Spleen (tissue), 7 donors: ENCODE data around the gene BABAM2.

ENCODE experiments used
- POLR2A ChIP-seq, 3 donors: fragments of 450-650 bp; IDR thresholded peaks; one replicate each; pipeline ENCODE4 v1.5.1; 2017; ENCODE audit warnings: antibody characterized with exemption in 3 of 3, mild to moderate bottlenecking in 1 of 3
- POLR2AphosphoS5 ChIP-seq, 3 donors: sonication (generic); formaldehyde crosslinking; IDR thresholded peaks; one replicate each; pipeline ENCODE4 v1.5.1; 2017; ENCODE audit warnings: antibody characterized with exemption in 3 of 3
- TF ChIP-seq, protein P1 (sequence below), 11 experiments: fragments of 200-600 bp in 7 of 11; fragments of 450-650 bp in 4 of 11; sonication (generic) in 4 of 11; IDR thresholded peaks in 8 of 11; conservative IDR thresholded peaks in 3 of 11; 1 replicate in 7 of 11; 2 replicates in 4 of 11; pipeline versions ENCODE4 v1.4.0 to v1.8.0; 2016 to 2021; ENCODE audit warnings: antibody characterized with exemption in 11 of 11, inconsistent platforms in 4 of 11, mild to moderate bottlenecking in 1 of 11
- donor health status: DM: no; HTN: no; CAD: no; lungs with moderate emphysema.
- donor health status: DM: no; HTN: no; CAD: no.
- donor health status: DM: no; HTN: no; CAD: no.

DNA sequence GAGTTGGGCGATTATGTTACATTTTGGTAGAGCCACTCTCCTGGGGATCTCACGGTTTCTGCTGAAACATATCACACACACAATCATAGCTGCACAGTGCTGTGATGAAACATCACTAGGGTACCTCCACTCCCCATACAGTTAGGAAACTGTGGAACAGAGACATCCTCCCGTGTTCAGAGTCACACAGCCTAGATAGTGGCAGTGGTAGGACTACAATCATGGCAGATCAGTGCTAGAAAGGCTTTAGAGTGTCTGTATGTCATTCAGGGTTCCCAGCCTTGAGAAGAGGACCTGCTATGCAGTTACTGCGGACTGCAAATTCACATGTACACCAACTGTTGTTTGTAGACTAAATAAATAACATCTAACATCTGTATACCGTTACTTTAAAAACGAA is 291.8 kb downstream of the BABAM2 start:
- TF ChIP-seq POLR2A (IDR thresholded peaks at IDR 0.05) (no peak), POLR2AphosphoS5 (IDR thresholded peaks at IDR 0.05) (no peak)
- TF ChIP-seq, protein P1, sequence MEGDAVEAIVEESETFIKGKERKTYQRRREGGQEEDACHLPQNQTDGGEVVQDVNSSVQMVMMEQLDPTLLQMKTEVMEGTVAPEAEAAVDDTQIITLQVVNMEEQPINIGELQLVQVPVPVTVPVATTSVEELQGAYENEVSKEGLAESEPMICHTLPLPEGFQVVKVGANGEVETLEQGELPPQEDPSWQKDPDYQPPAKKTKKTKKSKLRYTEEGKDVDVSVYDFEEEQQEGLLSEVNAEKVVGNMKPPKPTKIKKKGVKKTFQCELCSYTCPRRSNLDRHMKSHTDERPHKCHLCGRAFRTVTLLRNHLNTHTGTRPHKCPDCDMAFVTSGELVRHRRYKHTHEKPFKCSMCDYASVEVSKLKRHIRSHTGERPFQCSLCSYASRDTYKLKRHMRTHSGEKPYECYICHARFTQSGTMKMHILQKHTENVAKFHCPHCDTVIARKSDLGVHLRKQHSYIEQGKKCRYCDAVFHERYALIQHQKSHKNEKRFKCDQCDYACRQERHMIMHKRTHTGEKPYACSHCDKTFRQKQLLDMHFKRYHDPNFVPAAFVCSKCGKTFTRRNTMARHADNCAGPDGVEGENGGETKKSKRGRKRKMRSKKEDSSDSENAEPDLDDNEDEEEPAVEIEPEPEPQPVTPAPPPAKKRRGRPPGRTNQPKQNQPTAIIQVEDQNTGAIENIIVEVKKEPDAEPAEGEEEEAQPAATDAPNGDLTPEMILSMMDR (IDR thresholded peaks at IDR 0.05 in 8 of 11, conservative IDR thresholded peaks at IDR 0.05 in 3 of 11) = no peak
